Ovary (tissue), 3 donors: Measurements from ENCODE around the gene PLEKHA6.

Experiments
- EP300 ChIP-seq: sonication (generic); formaldehyde crosslinking; IDR thresholded peaks from one replicate; pipeline ENCODE4 v1.6.1; 2017; ENCODE audit warnings: antibody characterized with exemption
- TF ChIP-seq, protein P1 (sequence below), 3 donors: fragments of 450-650 bp in 2 of 3; fragments of 200-600 bp in 1 of 3; IDR thresholded peaks; one replicate each; pipeline versions ENCODE4 v1.5.1 to v1.8.0; 2016 to 2022; ENCODE audit warnings: antibody characterized with exemption in 3 of 3, mild to moderate bottlenecking in 1 of 3
- donor health status: DM: no; HTN: no; CAD: no.

DNA sequence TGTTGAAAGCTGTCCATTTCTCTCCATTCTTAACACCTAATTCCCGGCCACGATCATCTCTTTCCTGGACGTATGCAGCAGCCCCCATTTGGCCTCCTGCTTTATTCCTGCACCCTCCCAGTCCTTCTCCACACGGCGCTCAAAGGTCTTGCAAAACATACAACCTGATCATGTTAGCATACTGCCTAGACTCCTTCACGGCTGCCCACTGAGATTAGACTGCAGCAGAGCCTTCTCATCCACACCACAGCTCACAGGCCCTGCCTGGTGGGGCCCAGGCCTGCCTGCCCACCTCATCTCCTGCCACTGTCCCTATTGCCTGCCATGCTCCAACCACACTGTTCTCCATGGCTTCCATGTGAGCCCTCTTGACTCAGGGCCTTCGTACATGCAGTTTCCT lies 148.7 kb downstream of the PLEKHA6 start:
- TF ChIP-seq, protein P1, sequence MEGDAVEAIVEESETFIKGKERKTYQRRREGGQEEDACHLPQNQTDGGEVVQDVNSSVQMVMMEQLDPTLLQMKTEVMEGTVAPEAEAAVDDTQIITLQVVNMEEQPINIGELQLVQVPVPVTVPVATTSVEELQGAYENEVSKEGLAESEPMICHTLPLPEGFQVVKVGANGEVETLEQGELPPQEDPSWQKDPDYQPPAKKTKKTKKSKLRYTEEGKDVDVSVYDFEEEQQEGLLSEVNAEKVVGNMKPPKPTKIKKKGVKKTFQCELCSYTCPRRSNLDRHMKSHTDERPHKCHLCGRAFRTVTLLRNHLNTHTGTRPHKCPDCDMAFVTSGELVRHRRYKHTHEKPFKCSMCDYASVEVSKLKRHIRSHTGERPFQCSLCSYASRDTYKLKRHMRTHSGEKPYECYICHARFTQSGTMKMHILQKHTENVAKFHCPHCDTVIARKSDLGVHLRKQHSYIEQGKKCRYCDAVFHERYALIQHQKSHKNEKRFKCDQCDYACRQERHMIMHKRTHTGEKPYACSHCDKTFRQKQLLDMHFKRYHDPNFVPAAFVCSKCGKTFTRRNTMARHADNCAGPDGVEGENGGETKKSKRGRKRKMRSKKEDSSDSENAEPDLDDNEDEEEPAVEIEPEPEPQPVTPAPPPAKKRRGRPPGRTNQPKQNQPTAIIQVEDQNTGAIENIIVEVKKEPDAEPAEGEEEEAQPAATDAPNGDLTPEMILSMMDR (IDR thresholded peaks at IDR 0.05), result no peak
- no peak for TF ChIP-seq EP300
